ENCODE data around the gene HSPB6. TPM values are rescaled to one million over a fixed set of nuclear protein-coding genes. Genes with fewer than 3 reads are reported as not detected.

The HSPB6 gene
- polyA plus RNA-seq, 1 of the 3 experiments (the other 2 are of a cell fraction), result 0.43 TPM

- H4K20me1 ChIP-seq (ENCODE audit: insufficient read depth), result no peaks in the 10 kb centered on the region
- no peak for TF ChIP-seq USF1 (IDR thresholded peaks at IDR 0.05; ENCODE audit: borderline replicate concordance, low read depth)
- no peak for TF ChIP-seq RCOR1 (IDR thresholded peaks at IDR 0.05; ENCODE audit: low read length)
- no peak for TF ChIP-seq TEAD4 (IDR thresholded peaks at IDR 0.05; ENCODE audit: borderline replicate concordance, insufficient read depth)
- H3K27me3 ChIP-seq (ENCODE audit: insufficient read depth), result no peaks in the 10 kb centered on the region
- H3K27ac ChIP-seq (ENCODE audit: low read depth in 2 of 2, low read length in 1 of 2), result no peak overlapping the region
- CTCF ChIA-PET, result interaction anchor here (1.1 kb wide), 1 partner anchor 11 kb away, joined by 3 read pairs; no protein-coding TSS in a partner anchor
- no peak overlapping the region for H3K4me3 ChIP-seq (ENCODE audit: low read depth in 2 of 2, low read length in 1 of 2)
- no peak for DNase-seq
- no peaks in the 10 kb centered on the region for H3K9me3 ChIP-seq
- peaks cover 9 to 28% of the 10 kb centered on the region in 2 experiments for H3K36me3 ChIP-seq (replicated peaks in 1 of 2; ENCODE audit: control insufficient read depth in 1 of 2, insufficient read depth in 2 of 2, low read length in 1 of 2)
- H3F3A ChIP-seq (replicated peaks; ENCODE audit: insufficient read depth), result no peaks in the 10 kb centered on the region
- H3K79me2 ChIP-seq (ENCODE audit: insufficient read depth), result peaks cover 13% of the 10 kb centered on the region
- 94% methylated on average over 17 of the region's 17 CpGs for WGBS (ENCODE audit: low lambda C conversion rate)
- H3K9me2 ChIP-seq, result no peaks in the 10 kb centered on the region
- no peak overlapping the region for H3K4me2 ChIP-seq
- H3K4me1 ChIP-seq (ENCODE audit: control insufficient read depth in 1 of 2, insufficient read depth in 2 of 2, low read depth in 1 of 2, low read length in 1 of 2), result peaks cover 0 to 2% of the 10 kb centered on the region in 2 experiments; a peak in 1 of 4 replicates
- POLR2A ChIA-PET, result interaction anchor here (1.0 to 1.5 kb wide), 3 partner anchors 8 to 24 kb away, joined by 3 read pairs; partner anchors contain the start of genes PSENEN and U2AF1L4
- no peak overlapping the region for H2AFZ ChIP-seq (ENCODE audit: low read depth)
- H3K9ac ChIP-seq, result no peak overlapping the region
These were observed 7.8 kb upstream of the HSPB6 start for GRCh38 chr19:35764432-35765315.

- Histone ChIP-seq H3K79me2 (ENCODE audit: insufficient read depth) (peaks cover 27% of the 10 kb centered on the region), H3K9ac (no peak overlapping the region)
- POLR2A ChIA-PET, result no interaction called here
These were observed 4.0 kb upstream of the HSPB6 start for GRCh38 chr19:35760711-35761349.

GRCh38 chr19:35759697-35760096, 2.9 kb upstream of the HSPB6 start:
- Histone ChIP-seq H4K20me1 (ENCODE audit: insufficient read depth) (peaks cover 4% of the 10 kb centered on the region), H3K27me3 (ENCODE audit: insufficient read depth) (no peaks in the 10 kb centered on the region), H3K79me2 (ENCODE audit: insufficient read depth) (peaks cover 27% of the 10 kb centered on the region), H3K4me2 (peak overlapping the region; percentile 95; the same call in 1 of the 2 replicates), H2AFZ (ENCODE audit: low read depth) (no peak overlapping the region), H3K9ac (no peak overlapping the region), H3K4me1 (ENCODE audit: control insufficient read depth in 1 of 2, insufficient read depth in 2 of 2, low read depth in 1 of 2, low read length in 1 of 2) (peaks cover 7 to 19% of the 10 kb centered on the region in 2 experiments; a peak in 3 of 4 replicates), H3K27ac (ENCODE audit: low read depth in 2 of 2, low read length in 1 of 2) (no peak overlapping the region), H3K9me2 (no peaks in the 10 kb centered on the region), H3K4me3 (ENCODE audit: low read depth in 2 of 2, low read length in 1 of 2) (0 out of 4 replicates have a peak overlapping the region, but pooled peaks of 1 of the 2 experiments have one; percentile 99), H3K36me3 (replicated peaks in 1 of 2; ENCODE audit: control insufficient read depth in 1 of 2, insufficient read depth in 2 of 2, low read length in 1 of 2) (peaks cover 7 to 28% of the 10 kb centered on the region in 2 experiments), H3K9me3 (no peaks in the 10 kb centered on the region), H3F3A (replicated peaks; ENCODE audit: insufficient read depth) (peaks cover 10% of the 10 kb centered on the region)
- 100% methylated on average over 2 of the region's 2 CpGs for WGBS (ENCODE audit: low lambda C conversion rate)
- ChIA-PET POLR2A (interaction anchor here (0.5 kb wide), 1 partner anchor 251 kb away, joined by 3 read pairs; no protein-coding TSS in a partner anchor), CTCF (interaction anchor here (0.8 to 1.3 kb wide), 3 partner anchors 13 to 60 kb away, joined by 3 to 4 read pairs (median 3); no protein-coding TSS in a partner anchor)
- DNase-seq, result no peak
- TF ChIP-seq RFX5 (IDR thresholded peaks at IDR 0.05; ENCODE audit: low read length) (no peak), TCF12 (IDR thresholded peaks at IDR 0.05) (no peak), POLR2AphosphoS5 (IDR thresholded peaks at IDR 0.05; ENCODE audit: low read depth, low read length) (peak; percentile 37; the same call in 1 of the 2 replicates), USF2 (IDR thresholded peaks at IDR 0.05; ENCODE audit: borderline replicate concordance, low read depth, low read length) (no peak), GATA2 (CRISPR knock-in tag; IDR thresholded peaks at IDR 0.05) (no peak), CTCF (IDR thresholded peaks at IDR 0.05) (no peak)

More at GRCh38 chr19:35760711-35761349, 4.0 kb upstream of the HSPB6 start:
- Histone ChIP-seq H3F3A (replicated peaks; ENCODE audit: insufficient read depth) (peaks cover 10% of the 10 kb centered on the region), H3K4me1 (ENCODE audit: control insufficient read depth in 1 of 2, insufficient read depth in 2 of 2, low read depth in 1 of 2, low read length in 1 of 2) (peaks cover 7 to 19% of the 10 kb centered on the region in 2 experiments; a peak in 3 of 4 replicates), H3K9me2 (no peaks in the 10 kb centered on the region), H4K20me1 (ENCODE audit: insufficient read depth) (peaks cover 4% of the 10 kb centered on the region), H3K9me3 (no peaks in the 10 kb centered on the region), H3K4me3 (ENCODE audit: low read depth in 2 of 2, low read length in 1 of 2) (no peak overlapping the region), H3K27me3 (ENCODE audit: insufficient read depth) (no peaks in the 10 kb centered on the region), H2AFZ (ENCODE audit: low read depth) (no peak overlapping the region), H3K27ac (ENCODE audit: low read depth in 2 of 2, low read length in 1 of 2) (no peak overlapping the region), H3K36me3 (replicated peaks in 1 of 2; ENCODE audit: control insufficient read depth in 1 of 2, insufficient read depth in 2 of 2, low read length in 1 of 2) (peaks cover 5 to 28% of the 10 kb centered on the region in 2 experiments), H3K4me2 (no peak overlapping the region)
- peak; percentile 21; the same call in 1 of the 2 replicates for TF ChIP-seq FOSL2 (IDR thresholded peaks at IDR 0.05; ENCODE audit: borderline replicate concordance, low read depth)
- TF ChIP-seq RCOR1 (IDR thresholded peaks at IDR 0.05; ENCODE audit: low read length), result no peak
- 89% methylated on average over 4 of the region's 4 CpGs for WGBS (ENCODE audit: low lambda C conversion rate)
- DNase-seq, result no peak
- CTCF ChIA-PET, result interaction anchor here (1.3 kb wide), 1 partner anchor 20 kb away, joined by 4 read pairs; no protein-coding TSS in a partner anchor

Data from SK-N-SH (cell line).